DMS 273 (cell line): Measurements from ENCODE around the gene CCDC88C.

Experiments used
- DNase-seq: peaks from one replicate; lab custom pipeline; 2025; ENCODE audit not compliant: unreplicated experiment; lab: John Stamatoyannopoulos, UW

CCDC88C gene

GRCh38 chr14:91397965-91398591 is 19.5 kb downstream of the CCDC88C start:
- peak; percentile 31 for DNase-seq

DNA sequence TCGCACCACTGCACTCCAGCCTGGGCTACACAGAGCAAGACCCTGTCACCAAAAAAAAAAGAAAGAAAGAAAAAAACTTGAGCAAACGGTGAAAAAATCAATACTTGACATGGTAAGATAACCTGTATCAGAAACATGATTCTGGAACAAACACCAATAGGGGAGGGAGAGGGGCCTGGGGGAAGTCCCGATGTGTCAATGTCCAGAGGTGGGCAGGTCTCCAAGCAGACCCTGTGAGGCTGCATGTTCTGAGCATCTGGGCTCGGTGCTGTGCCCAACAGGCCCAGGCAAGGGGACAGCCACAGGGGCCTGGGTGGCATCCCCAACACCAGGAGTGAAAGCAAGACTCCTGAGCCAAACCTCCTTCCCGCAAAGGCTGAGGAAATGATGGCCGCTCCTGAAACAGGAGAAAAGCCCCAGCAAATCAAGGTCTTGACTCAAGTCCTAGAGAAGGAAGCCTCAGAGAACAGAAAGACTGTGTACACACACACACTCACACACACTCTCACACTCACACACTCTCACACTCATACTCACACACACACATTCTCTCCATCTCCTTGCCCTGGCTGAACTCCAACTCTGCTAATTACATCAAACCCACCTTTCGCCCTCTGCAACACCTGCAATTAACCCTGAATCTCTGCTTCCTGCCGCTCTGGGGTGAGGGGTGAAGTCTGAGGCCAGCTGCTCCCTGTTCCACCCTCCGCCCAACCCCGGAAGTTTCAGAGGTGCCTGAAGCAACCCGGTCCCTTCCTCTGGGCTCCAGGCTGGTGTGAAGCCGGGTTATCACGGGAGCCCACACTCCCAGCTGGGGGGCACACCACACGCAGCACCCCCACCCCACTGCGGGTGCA is 20.4 kb downstream of the CCDC88C start:
- peak; percentile 81 for DNase-seq

DNA sequence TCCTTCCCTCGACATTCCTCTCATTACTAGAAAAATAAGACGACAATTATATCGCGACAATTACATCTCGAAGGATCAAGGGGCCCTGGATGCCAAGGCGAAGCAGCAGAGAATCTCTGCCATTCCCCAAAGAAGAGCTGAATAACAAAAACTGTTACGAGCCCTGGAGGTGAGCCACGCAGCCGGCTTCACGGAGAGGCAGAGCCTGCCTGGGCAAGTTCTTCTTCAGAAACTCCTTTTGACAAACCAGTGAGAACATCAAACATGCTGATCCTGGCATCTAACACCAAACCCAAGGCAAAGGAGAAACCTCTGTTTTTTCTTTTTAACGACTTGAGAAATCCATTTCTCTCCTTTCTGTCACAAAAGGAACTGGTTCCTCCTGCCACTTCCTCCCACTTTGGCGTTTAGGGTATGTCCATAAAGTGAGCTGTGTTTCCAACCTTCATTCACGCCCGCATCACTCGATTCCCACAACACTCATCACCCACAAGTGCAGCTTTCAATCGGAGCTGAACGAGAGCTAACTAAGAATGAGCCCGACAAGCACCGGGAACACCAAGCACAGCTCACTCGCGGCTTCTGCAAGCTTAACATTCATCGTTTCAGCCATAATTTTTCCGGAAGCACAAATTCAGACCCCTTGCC is 21.5 kb downstream of the CCDC88C start:
- DNase-seq, result peak; percentile 64

DNA sequence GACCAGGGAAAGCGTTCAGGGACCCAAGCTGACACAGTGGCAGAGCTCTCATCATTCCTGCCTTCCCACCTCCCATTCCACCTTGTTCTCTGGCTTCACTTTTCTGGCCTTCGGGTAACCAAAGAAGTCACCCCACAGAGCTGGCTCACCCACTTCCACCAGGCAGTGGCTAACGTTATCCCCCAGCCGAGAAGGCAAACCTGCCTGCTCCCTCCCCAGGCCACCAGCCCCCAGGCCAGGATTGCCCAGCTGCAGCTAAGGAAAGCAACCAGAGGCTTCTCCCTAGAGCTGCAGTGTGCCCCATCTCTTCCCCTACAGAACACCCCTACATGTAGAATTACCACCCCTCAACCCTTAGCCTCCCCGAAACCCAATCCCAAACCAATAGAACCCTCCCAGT is 22.2 kb downstream of the CCDC88C start:
- DNase-seq, result no peak

GRCh38 chr14:91394105-91395081 is 23.2 kb downstream of the CCDC88C start:
- peak; percentile 83 for DNase-seq

- no peak for DNase-seq
Observed at GRCh38 chr14:91392623-91393303, 24.9 kb downstream of the CCDC88C start.

DNA sequence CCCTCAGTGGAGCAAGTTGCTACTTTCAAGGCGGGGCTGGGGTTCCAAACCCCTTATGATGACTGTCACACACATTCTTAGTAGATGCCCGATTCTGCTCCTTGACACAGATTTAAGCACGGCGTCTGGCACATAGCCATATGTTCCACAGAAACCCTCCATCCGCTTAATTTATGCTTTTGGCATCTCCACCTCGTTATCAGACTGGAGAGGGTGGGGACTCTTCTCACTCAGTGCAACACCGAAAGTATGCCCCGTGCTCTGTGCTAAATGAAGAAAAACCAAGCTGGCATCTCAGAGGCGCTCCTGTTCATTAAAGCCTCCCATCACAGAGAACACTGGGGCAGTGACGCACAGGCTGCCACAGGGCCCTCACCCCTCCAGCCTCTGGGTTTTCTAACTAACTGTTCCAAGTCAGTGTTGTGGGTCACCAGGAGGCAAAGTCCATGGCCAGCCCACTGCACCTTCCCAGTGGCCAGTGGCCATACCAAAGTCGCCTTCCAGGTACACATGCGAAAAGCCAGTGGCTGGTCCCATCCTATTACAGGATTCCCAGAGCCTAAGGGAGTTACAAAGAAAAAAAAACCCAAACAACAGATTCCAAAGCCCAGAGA is 27.3 kb downstream of the CCDC88C start:
- DNase-seq, result peak; percentile 88

- no peak for DNase-seq
Observed at GRCh38 chr14:91389150-91389549, 28.5 kb downstream of the CCDC88C start.

DNA sequence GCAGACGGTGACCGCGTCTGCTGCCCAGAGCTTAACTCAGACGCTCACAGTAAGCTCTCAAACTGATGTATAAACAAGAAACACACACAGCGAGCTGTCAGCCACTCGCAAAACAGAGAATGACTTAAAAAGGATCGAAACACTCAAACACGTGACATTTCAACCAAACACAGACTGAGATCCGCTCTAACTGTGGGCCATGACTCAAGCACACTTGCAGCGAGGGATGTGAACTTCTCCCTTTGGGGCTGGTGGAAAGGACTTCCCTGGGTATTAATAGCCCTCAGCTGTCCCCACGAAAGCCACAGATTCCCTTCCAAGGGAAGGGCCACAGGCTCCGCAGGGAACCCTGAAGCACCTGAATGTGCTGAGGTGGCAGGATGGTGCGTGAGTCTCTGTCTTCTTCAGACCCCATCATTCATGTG is 29.1 kb downstream of the CCDC88C start:
- no peak for DNase-seq

DNA sequence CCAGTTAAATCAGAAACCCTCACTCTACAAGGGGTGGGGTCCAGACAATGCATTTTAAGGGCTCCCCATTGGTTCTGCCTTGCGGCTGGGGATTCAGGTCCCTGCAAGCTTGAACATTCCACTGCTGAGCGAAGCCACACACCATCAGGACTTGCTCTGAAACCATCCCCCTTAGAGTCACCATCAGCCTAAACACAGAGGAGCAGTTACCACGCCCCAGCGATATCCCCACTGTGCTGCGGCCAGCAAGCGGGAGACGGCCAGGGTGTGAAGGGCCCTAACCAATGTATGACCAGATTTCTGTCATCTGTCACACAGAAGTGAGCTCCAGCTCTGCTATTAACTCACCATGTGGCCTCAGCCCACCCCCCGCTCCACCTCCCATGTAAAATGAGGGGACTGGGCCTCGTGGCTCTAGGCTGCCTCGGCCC is 29.7 kb downstream of the CCDC88C start:
- no peak for DNase-seq

GRCh38 chr14:91387169-91387835 is 30.3 kb downstream of the CCDC88C start:
- DNase-seq, result peak; percentile 83

- DNase-seq, result no peak
Observed at GRCh38 chr14:91385697-91386096, 31.9 kb downstream of the CCDC88C start.

DNA sequence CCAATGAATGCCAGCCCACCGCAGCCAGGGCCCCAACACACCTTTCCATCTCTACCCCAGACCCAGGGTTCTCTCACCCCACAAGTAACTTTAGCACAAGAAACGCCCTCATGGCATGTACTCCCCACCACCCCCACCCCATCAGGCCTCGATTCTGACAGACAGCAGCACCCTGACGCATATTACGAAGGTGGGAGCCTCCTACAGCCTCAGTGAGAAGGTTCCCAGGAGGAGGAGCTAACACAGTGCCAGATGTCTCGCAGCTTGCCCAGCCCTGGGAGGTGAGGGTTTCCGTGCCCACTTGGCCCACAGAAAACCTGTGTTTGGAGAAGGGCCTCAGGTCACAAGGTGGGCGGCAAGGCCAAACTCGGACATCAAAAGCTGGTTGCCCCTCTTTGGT is 32.4 kb downstream of the CCDC88C start:
- DNase-seq, result peak; percentile 15

DNA sequence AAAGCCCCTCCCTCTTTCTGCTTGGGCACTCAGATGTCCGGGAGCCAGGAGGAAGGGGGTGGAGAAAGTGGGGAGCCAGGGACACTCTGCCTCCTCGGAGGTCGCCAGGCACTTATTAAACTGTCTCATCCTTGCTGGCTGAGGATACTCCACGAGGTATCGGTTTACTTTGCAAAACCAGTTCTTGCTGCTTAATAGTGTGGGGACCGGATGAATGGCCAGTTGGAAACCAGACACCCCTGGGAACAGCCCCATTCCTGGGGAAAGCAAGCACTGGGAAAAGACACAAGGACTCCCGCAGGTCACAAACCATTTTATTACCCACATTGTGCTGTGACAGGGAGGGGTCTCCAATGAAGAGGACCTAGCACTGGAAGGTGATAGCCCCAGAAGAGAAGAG is 34.2 kb downstream of the CCDC88C start:
- no peak for DNase-seq

DNA sequence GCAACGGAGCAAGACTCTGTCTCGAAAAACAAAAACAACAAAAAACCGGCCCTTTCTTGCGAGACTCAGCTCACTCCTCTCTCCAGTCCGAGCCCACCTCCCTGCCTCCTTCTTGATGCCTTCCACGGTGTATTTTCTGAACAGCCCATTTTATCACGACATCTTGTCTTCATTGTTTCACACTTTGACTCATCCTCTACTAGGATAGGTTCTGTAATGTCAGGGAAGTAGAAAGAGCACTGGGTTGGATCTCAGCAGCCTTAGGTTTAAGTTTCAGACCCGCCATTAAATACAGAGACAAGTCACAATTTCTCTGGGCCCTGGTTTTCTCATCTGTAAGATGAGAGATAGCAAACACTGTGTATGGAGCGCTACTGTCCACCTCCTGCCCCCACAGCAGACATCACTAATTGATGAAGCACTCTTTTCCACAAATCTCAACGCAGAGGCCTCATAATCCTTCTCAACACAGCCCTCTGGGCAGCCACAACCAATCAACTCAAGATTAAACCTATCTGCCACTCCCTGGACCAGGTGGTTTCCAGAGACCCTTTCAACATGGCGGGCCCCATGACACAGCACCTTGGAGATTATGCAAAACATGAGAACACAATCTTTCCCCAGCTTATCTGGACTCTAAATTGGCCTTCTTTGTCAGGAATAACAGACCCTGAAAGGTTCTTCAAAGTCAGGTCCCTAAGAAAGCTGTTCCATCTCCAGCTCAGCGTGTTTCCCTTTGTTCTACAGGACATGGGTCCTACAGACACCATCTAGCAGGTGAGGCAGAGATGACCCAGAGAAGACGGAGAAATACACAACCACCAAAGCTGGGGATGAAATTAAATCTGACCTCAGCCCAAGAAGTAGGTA is 35.6 kb downstream of the CCDC88C start:
- DNase-seq, result no peak

GRCh38 chr14:91380610-91381371 is 36.8 kb downstream of the CCDC88C start:
- DNase-seq, result peak; percentile 87

GRCh38 chr14:91380123-91380522 is 37.5 kb downstream of the CCDC88C start:
- DNase-seq, result no peak

GRCh38 chr14:91379579-91379932 is 38.1 kb downstream of the CCDC88C start:
- DNase-seq, result no peak
